Measurements from ENCODE around the gene TXNRD1.

DNA sequence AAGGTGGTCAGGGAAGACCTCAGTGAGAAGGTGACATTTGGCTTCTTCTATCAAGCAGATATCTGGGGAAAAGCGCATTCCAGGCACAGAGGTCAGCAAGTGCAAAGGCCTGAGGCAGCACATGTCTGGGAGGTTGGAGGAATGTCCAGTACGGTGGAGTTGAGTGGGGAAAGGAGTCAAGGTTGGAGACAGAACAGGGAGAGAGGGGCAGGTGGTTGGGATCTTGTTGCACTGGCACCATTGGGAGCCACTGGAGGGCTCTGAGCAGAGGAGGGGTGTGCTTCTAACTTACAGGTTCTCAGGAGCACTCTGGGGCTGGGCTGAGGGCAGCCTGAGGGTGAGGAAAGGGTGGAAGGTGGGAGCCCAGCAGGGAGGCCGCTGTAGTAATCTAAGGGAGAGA is 140.1 kb downstream of the TXNRD1 start:
- no peak for TF ChIP-seq POLR2A (IDR thresholded peaks at IDR 0.05)
- TF ChIP-seq, protein P1, sequence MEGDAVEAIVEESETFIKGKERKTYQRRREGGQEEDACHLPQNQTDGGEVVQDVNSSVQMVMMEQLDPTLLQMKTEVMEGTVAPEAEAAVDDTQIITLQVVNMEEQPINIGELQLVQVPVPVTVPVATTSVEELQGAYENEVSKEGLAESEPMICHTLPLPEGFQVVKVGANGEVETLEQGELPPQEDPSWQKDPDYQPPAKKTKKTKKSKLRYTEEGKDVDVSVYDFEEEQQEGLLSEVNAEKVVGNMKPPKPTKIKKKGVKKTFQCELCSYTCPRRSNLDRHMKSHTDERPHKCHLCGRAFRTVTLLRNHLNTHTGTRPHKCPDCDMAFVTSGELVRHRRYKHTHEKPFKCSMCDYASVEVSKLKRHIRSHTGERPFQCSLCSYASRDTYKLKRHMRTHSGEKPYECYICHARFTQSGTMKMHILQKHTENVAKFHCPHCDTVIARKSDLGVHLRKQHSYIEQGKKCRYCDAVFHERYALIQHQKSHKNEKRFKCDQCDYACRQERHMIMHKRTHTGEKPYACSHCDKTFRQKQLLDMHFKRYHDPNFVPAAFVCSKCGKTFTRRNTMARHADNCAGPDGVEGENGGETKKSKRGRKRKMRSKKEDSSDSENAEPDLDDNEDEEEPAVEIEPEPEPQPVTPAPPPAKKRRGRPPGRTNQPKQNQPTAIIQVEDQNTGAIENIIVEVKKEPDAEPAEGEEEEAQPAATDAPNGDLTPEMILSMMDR (IDR thresholded peaks at IDR 0.05) = no peak

Measured in uterus (tissue), 2 donors.